Measurements from ENCODE around the gene MPZL3.

MPZL3 gene

DNA sequence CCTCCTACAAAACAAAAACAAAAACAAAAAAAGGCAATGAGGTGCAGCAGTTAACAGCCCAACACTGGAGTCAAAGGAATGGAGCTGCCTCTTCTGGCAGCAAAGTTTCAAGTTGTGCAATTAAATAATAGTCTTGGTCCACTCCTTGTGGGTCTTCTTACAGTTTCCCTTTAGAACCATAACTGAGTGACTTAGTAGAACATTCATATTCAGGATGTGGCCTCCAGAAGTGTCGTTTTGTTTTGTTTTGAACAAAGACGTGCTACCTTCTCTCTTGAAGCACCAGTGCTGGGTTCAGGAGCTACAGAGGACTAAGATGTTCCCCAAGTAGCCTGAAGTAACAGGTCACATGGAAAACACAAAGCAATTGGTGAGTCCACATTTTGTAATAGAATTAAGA lies 25.4 kb downstream of the MPZL3 start:
- DNase-seq (ENCODE audit: insufficient read length, low spot score): no peak

DNA sequence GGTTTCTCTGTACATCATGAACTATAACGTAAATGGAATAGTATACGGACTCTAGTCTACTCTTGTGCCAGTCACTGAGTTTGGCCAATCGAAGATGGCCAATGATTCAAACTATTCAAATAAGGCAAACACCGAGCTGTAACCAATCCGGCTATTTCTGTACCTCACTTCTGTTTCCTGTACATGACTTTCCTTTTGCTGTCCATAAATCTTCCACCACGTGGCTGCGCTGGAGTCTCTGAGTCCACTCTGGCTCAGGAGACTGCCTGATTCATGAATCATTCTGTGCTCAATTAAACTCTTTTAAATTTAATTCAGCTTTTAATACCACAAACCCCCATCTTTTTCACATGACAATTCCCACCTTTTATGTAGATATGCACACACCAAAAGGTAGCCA lies 25.9 kb downstream of the MPZL3 start:
- FAIRE-seq: peak; percentile 74
- no peak for DNase-seq (ENCODE audit: insufficient read length, low spot score)
- TF ChIP-seq POU2F2 (IDR thresholded peaks at IDR 0.05; ENCODE audit: low read depth, low read length): no peak
- TF ChIP-seq POLR2A (IDR thresholded peaks at IDR 0.05; ENCODE audit: low read depth, low read length): no peak
- TF ChIP-seq POLR2AphosphoS5 (IDR thresholded peaks at IDR 0.05; ENCODE audit: low read depth, low read length): no peak
- TF ChIP-seq SPI1 (IDR thresholded peaks at IDR 0.05; ENCODE audit: low read depth, low read length): no peak
- TF ChIP-seq TAF1 (IDR thresholded peaks at IDR 0.05; ENCODE audit: low read depth, low read length): no peak
- no peak for TF ChIP-seq PAX5 (IDR thresholded peaks at IDR 0.05; ENCODE audit: insufficient read depth, low read length, severe bottlenecking)

More for the DNA sequence above, 25.4 kb downstream of the MPZL3 start:
- TF ChIP-seq SPI1 (IDR thresholded peaks at IDR 0.05; ENCODE audit: low read depth, low read length) (no peak), PAX5 (IDR thresholded peaks at IDR 0.05; ENCODE audit: insufficient read depth, low read length, severe bottlenecking) (no peak), POU2F2 (IDR thresholded peaks at IDR 0.05; ENCODE audit: low read depth, low read length) (no peak), TAF1 (IDR thresholded peaks at IDR 0.05; ENCODE audit: low read depth, low read length) (no peak), POLR2AphosphoS5 (IDR thresholded peaks at IDR 0.05; ENCODE audit: low read depth, low read length) (no peak)
- peak; percentile 63 for FAIRE-seq

DNA sequence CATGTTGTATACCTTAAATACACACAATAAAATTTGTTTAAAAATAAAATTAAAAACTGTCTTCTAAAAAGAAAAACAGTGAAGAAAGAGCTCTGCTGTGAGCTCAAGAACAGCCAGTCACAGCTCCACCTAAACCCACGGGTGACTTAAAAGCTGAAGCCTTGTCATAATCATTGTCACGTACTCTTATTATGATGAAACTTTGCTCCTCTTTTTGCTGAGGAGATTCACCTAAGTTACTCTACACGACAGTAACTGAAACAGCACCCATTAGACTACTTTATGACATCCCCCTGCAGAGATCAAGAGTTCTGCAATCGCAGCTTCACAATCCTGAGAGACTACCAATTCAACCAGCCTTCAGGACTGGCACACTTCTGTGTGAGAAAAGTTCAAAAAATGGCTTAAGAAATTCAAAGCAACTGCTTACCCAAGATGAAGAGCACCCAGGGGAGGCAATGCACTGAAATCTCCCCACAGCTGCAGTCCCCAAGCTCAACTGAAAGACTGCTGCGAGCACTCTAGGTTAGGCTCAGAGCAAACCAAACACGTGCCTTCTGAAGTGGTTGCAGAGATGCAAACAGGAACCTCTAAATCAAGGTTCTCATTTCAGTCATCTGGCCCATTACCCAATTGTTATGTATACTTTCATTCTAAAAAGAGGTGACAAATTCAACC lies 27.5 kb downstream of the MPZL3 start, which contains the start of gene JAML:
JAML (minus strand) TSS at position 501 of the 678 bp plus-strand sequence. CDS start 10,145 bp downstream, outside the sequence.
- TF ChIP-seq POLR2AphosphoS5 (IDR thresholded peaks at IDR 0.05; ENCODE audit: low read depth, low read length) (no peak), SPI1 (IDR thresholded peaks at IDR 0.05; ENCODE audit: low read depth, low read length) (no peak), POU2F2 (IDR thresholded peaks at IDR 0.05; ENCODE audit: low read depth, low read length) (no peak), PAX5 (IDR thresholded peaks at IDR 0.05; ENCODE audit: insufficient read depth, low read length, severe bottlenecking) (no peak), TAF1 (IDR thresholded peaks at IDR 0.05; ENCODE audit: low read depth, low read length) (no peak; the same call in 1 of the 2 replicates), POLR2A (IDR thresholded peaks at IDR 0.05; ENCODE audit: low read depth, low read length) (no peak)
- peak; percentile 69 for FAIRE-seq
- DNase-seq (ENCODE audit: insufficient read length, low spot score): no peak

DNA sequence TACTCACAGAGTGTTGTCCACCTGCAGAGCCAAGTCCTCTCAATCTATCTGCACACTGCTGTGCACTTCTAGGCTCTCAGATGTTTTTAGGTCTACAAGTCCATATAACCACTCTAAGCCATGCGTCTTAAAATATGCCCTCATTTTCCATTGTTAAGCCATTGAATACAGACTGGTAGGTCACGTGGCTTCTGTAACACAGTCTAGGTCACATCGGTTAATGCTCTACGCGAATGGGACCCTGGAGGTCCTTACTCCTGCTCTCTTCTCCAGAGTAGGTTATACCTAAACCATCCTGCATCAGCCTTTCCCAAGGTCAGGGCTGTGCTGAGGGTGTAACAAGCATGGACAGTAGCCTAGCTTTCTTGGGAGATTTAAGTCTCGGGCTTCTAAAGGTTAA lies 28.2 kb downstream of the MPZL3 start:
- FAIRE-seq (peak; percentile 80), DNase-seq (ENCODE audit: insufficient read length, low spot score) (no peak)
- TF ChIP-seq TAF1 (IDR thresholded peaks at IDR 0.05; ENCODE audit: low read depth, low read length) (no peak), POLR2AphosphoS5 (IDR thresholded peaks at IDR 0.05; ENCODE audit: low read depth, low read length) (no peak), SPI1 (IDR thresholded peaks at IDR 0.05; ENCODE audit: low read depth, low read length) (no peak), PAX5 (IDR thresholded peaks at IDR 0.05; ENCODE audit: insufficient read depth, low read length, severe bottlenecking) (no peak), POU2F2 (IDR thresholded peaks at IDR 0.05; ENCODE audit: low read depth, low read length) (no peak), POLR2A (IDR thresholded peaks at IDR 0.05; ENCODE audit: low read depth, low read length) (no peak)

DNA sequence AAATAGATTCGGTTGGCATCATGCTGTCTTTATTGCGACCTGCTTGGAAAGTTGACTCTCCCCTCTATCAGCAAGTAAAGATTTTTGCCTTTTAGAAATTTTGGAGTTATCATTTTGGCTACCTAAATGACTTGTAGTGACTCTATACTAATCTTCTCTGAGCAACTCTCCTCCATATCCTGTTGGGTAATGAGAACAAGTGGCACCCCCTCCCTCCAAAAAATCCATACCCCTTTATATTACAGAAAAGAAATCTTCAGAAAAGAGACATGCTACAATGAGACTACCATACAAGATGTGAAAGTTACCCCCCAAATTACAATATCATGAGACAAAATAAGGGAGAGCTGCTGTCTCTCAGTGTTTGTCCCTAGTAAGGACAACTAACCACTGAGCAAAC lies 28.6 kb downstream of the MPZL3 start:
- DNase-seq (ENCODE audit: insufficient read length, low spot score) (no peak), FAIRE-seq (no peak)
- TF ChIP-seq POLR2A (IDR thresholded peaks at IDR 0.05; ENCODE audit: low read depth, low read length) (no peak), POU2F2 (IDR thresholded peaks at IDR 0.05; ENCODE audit: low read depth, low read length) (no peak), TAF1 (IDR thresholded peaks at IDR 0.05; ENCODE audit: low read depth, low read length) (no peak), POLR2AphosphoS5 (IDR thresholded peaks at IDR 0.05; ENCODE audit: low read depth, low read length) (no peak), PAX5 (IDR thresholded peaks at IDR 0.05; ENCODE audit: insufficient read depth, low read length, severe bottlenecking) (no peak), SPI1 (IDR thresholded peaks at IDR 0.05; ENCODE audit: low read depth, low read length) (no peak)

DNA sequence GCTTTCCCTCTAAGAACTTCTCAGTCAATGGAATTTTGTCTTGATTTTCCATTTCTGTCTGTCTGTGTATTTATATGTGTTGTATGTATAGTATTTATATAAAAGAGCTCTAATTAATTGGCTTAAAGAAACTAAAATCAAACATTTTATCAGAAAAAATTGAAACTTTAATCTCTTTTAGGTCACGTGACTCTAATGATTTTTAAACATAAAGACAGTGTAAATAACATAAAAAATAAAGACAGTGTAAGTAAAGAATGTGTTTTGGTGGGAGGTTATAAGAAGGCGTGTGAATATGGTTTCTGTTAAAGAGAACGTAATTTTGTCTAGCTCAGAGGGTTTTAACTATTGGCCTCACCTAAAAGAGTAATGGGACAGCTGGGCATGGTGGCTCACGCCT lies 29.7 kb downstream of the MPZL3 start:
- DNase-seq (ENCODE audit: insufficient read length, low spot score): no peak
- TF ChIP-seq SPI1 (IDR thresholded peaks at IDR 0.05; ENCODE audit: low read depth, low read length): no peak
- no peak for TF ChIP-seq PAX5 (IDR thresholded peaks at IDR 0.05; ENCODE audit: insufficient read depth, low read length, severe bottlenecking)
- TF ChIP-seq POLR2A (IDR thresholded peaks at IDR 0.05; ENCODE audit: low read depth, low read length): no peak
- TF ChIP-seq POU2F2 (IDR thresholded peaks at IDR 0.05; ENCODE audit: low read depth, low read length): no peak
- TF ChIP-seq TAF1 (IDR thresholded peaks at IDR 0.05; ENCODE audit: low read depth, low read length): no peak
- TF ChIP-seq POLR2AphosphoS5 (IDR thresholded peaks at IDR 0.05; ENCODE audit: low read depth, low read length): no peak
- FAIRE-seq: no peak

DNA sequence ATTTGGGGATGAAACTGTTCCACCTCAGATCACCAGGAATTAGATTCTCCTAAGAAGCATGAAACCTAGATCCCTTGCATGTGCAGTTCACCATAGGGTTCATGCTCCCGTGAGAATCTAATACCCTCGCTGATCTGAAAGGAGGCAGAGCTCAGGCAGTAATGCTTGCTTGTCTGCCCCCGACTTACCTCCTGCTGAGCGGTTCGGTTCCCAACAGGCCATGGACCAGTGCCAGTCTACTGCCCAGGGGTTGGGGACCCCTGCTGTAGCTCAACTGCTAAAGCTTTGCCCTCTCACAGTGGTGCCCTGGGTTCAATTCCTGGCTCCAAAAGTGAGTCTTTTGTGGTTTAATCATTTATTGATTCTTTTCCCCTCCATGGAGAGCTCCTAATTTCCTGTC lies 30.7 kb downstream of the MPZL3 start:
- TF ChIP-seq PAX5 (IDR thresholded peaks at IDR 0.05; ENCODE audit: insufficient read depth, low read length, severe bottlenecking) (no peak), POLR2AphosphoS5 (IDR thresholded peaks at IDR 0.05; ENCODE audit: low read depth, low read length) (no peak), POU2F2 (IDR thresholded peaks at IDR 0.05; ENCODE audit: low read depth, low read length) (no peak), SPI1 (IDR thresholded peaks at IDR 0.05; ENCODE audit: low read depth, low read length) (no peak), TAF1 (IDR thresholded peaks at IDR 0.05; ENCODE audit: low read depth, low read length) (no peak), POLR2A (IDR thresholded peaks at IDR 0.05; ENCODE audit: low read depth, low read length) (no peak)
- FAIRE-seq (no peak), DNase-seq (ENCODE audit: insufficient read length, low spot score) (no peak)

DNA sequence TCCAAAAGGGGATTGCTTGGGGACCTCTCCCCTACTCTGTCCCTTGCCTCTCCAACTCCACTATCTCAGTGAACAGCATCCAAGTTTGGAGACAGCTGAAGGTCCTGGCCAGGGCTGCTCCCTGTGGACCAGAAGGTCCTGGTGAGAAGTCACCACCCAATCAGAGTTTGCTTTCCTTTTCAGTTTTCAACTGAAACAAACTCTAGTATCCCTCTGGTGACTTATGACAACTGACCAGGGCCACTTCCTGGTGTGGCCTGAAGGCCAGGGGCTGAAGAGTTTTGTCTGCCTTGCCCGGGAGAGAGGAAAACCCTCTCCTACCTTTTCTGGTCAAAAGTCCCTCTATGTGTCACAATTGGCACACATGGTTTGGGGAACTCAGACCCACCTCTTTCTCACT lies 32.4 kb downstream of the MPZL3 start:
- DNase-seq (ENCODE audit: insufficient read length, low spot score) (no peak), FAIRE-seq (peak; percentile 16)
- TF ChIP-seq POU2F2 (IDR thresholded peaks at IDR 0.05; ENCODE audit: low read depth, low read length): no peak
- no peak for TF ChIP-seq PAX5 (IDR thresholded peaks at IDR 0.05; ENCODE audit: insufficient read depth, low read length, severe bottlenecking)
- no peak for TF ChIP-seq POLR2AphosphoS5 (IDR thresholded peaks at IDR 0.05; ENCODE audit: low read depth, low read length)
- TF ChIP-seq POLR2A (IDR thresholded peaks at IDR 0.05; ENCODE audit: low read depth, low read length): no peak
- TF ChIP-seq TAF1 (IDR thresholded peaks at IDR 0.05; ENCODE audit: low read depth, low read length): no peak
- TF ChIP-seq SPI1 (IDR thresholded peaks at IDR 0.05; ENCODE audit: low read depth, low read length): no peak

DNA sequence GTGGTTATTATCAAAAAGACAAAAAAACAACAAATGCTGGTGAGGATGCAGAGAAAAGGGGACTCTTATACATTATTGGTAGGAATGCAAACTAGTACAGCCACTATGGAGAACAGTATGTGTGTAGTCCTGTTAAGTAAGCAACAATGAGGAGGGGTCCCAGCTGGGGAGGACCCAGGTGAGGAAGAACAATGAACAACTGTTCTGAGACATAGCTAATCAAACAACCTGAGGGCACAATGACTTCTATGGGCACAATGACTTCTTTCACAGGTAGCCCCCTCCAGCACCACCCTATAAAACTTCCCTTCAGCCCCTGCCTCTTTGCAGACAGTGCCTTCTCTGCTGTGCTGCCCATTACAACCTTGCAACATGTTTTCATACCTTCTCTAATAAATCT lies 32.9 kb downstream of the MPZL3 start:
- DNase-seq (ENCODE audit: insufficient read length, low spot score) (no peak), FAIRE-seq (no peak)
- TF ChIP-seq POLR2A (IDR thresholded peaks at IDR 0.05; ENCODE audit: low read depth, low read length): no peak
- no peak for TF ChIP-seq POLR2AphosphoS5 (IDR thresholded peaks at IDR 0.05; ENCODE audit: low read depth, low read length)
- no peak for TF ChIP-seq SPI1 (IDR thresholded peaks at IDR 0.05; ENCODE audit: low read depth, low read length)
- TF ChIP-seq PAX5 (IDR thresholded peaks at IDR 0.05; ENCODE audit: insufficient read depth, low read length, severe bottlenecking): no peak
- TF ChIP-seq TAF1 (IDR thresholded peaks at IDR 0.05; ENCODE audit: low read depth, low read length): no peak
